RWPE2 (cell line): ENCODE results near the gene IL1RAPL2.

Experiments used
- ATAC-seq: fragments of 200-7000 bp; cut with Tn5 transposase; 3 replicates; pipeline ENCODE4 v1.9.1; 2021; ENCODE audit warnings: low read depth
- DNase-seq: peaks from one replicate; pipeline ENCODE4 v3.0.0-alpha.2; 2020; ENCODE audit warnings: low spot score
- H3K27ac ChIP-seq: fragments of 450-650 bp; 2 replicates; pipeline ENCODE4 v1.5.1; 2017; ENCODE audit warnings: mild to moderate bottlenecking; ENCODE audit not compliant: poor library complexity, severe bottlenecking
- H3K27me3 ChIP-seq: fragments of 250-450 bp; sonication (Bioruptor Pico); 2 replicates; pipeline ENCODE4 v1.5.1; 2021; ENCODE audit warnings: mild to moderate bottlenecking, moderate library complexity; ENCODE audit not compliant: insufficient read depth, poor library complexity, severe bottlenecking
- H3K36me3 ChIP-seq: fragments of 250-450 bp; sonication (Bioruptor Pico); 2 replicates; pipeline ENCODE4 v1.5.1; 2020; ENCODE audit warnings: low read depth, mild to moderate bottlenecking, moderate library complexity
- H3K4me1 ChIP-seq: fragments of 250-450 bp; sonication (Bioruptor Pico); 2 replicates; pipeline ENCODE4 v1.5.1; 2021; ENCODE audit warnings: mild to moderate bottlenecking, moderate library complexity; ENCODE audit not compliant: insufficient read depth, poor library complexity, severe bottlenecking
- H3K4me3 ChIP-seq: fragments of 250-450 bp; sonication (Bioruptor Pico); 2 replicates; pipeline ENCODE4 v1.5.1; 2021; ENCODE audit warnings: mild to moderate bottlenecking, moderate library complexity; ENCODE audit not compliant: severe bottlenecking
- H3K9me3 ChIP-seq: fragments of 250-450 bp; sonication (Bioruptor Pico); 2 replicates; pipeline ENCODE4 v1.5.1; 2021; ENCODE audit warnings: mild to moderate bottlenecking, moderate library complexity; ENCODE audit not compliant: severe bottlenecking
- TF ChIP-seq, protein P1 (sequence below): fragments of 450-650 bp; IDR thresholded peaks from one replicate; pipeline ENCODE4 v1.5.1; 2017; ENCODE audit warnings: mild to moderate bottlenecking, moderate library complexity; ENCODE audit not compliant: poor library complexity, severe bottlenecking

The IL1RAPL2 gene

DNA sequence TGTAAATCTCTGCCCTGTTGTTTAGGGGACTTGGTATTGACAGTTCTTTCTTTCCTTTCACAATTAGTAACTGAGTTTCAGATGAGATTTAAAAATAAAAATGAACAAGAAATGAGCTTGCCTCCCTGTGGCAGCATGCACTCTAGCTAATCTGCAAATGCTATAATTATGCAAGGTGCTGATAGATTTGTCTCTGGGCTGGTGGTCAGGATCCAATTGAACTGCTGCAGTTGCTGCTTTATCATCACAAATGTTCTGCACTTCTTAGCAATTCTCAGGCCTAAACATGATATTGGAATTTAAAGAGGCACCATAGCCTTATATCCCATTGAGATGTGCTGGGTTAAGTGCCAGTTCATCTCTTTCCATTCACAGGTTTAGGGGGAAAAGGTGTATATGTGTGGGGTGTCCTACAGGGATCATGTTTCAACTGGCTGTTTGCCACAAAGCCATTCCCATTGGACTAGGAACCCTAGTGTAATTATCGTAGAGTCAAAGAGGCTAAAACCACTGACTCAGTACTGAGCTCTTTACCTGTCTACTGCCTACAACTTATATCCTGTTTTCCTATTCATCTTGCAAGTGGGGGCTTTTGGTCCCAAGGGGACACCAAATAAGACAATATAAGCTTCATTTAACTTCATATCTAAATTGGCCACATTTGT, 914.8 kb downstream of the IL1RAPL2 start:
- peak overlapping the region; percentile 89 for H3K27ac ChIP-seq
- no peaks in the 10 kb centered on the region for H3K36me3 ChIP-seq
- ATAC-seq (no peak), DNase-seq (no peak)
- no peaks in the 10 kb centered on the region for H3K27me3 ChIP-seq
- H3K4me1 ChIP-seq, result peaks cover 13% of the 10 kb centered on the region
- H3K9me3 ChIP-seq, result no peaks in the 10 kb centered on the region
- TF ChIP-seq, protein P1, sequence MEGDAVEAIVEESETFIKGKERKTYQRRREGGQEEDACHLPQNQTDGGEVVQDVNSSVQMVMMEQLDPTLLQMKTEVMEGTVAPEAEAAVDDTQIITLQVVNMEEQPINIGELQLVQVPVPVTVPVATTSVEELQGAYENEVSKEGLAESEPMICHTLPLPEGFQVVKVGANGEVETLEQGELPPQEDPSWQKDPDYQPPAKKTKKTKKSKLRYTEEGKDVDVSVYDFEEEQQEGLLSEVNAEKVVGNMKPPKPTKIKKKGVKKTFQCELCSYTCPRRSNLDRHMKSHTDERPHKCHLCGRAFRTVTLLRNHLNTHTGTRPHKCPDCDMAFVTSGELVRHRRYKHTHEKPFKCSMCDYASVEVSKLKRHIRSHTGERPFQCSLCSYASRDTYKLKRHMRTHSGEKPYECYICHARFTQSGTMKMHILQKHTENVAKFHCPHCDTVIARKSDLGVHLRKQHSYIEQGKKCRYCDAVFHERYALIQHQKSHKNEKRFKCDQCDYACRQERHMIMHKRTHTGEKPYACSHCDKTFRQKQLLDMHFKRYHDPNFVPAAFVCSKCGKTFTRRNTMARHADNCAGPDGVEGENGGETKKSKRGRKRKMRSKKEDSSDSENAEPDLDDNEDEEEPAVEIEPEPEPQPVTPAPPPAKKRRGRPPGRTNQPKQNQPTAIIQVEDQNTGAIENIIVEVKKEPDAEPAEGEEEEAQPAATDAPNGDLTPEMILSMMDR, result no peak
- no peak overlapping the region for H3K4me3 ChIP-seq

GRCh38 chrX:105483011-105483410, 917.0 kb downstream of the IL1RAPL2 start:
- peak; percentile 20 for DNase-seq
- Histone ChIP-seq H3K4me3 (no peak overlapping the region), H3K27ac (peak overlapping the region; percentile 89), H3K4me1 (peaks cover 13% of the 10 kb centered on the region), H3K27me3 (no peaks in the 10 kb centered on the region), H3K36me3 (no peaks in the 10 kb centered on the region), H3K9me3 (no peaks in the 10 kb centered on the region)
- TF ChIP-seq, protein P1, result no peak
- peak; percentile 95 for ATAC-seq

DNA sequence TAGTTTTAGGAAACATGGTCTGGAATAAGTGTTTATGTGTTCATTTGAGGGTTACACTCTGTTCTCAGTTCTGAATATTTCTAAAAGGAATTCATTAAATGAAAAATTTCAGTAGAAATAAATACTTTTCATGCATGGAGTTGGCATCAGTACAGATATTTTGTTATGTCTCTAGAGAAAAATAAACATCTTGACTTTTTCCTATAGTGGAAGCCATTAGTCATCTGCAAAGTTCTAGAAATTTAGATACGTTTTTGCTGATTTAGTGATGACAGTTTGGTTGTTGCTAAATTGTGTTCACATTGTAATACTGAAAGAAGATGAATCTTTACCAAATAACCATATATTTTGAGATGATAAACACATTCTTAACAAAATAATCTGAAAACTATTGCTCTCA, 922.7 kb downstream of the IL1RAPL2 start:
- TF ChIP-seq, protein P1, result no peak
- ATAC-seq (no peak), DNase-seq (no peak)
- Histone ChIP-seq H3K4me3 (no peak overlapping the region), H3K27me3 (no peaks in the 10 kb centered on the region), H3K27ac (no peak overlapping the region), H3K36me3 (no peaks in the 10 kb centered on the region), H3K4me1 (no peaks in the 10 kb centered on the region), H3K9me3 (no peaks in the 10 kb centered on the region)

- H3K36me3 ChIP-seq, result no peaks in the 10 kb centered on the region
- no peaks in the 10 kb centered on the region for H3K4me1 ChIP-seq
- ATAC-seq (no peak), DNase-seq (no peak)
- no peak overlapping the region for H3K4me3 ChIP-seq
- TF ChIP-seq, protein P1, result no peak
- no peaks in the 10 kb centered on the region for H3K9me3 ChIP-seq
- H3K27ac ChIP-seq, result no peak overlapping the region
- no peaks in the 10 kb centered on the region for H3K27me3 ChIP-seq
These were observed 929.4 kb downstream of the IL1RAPL2 start for GRCh38 chrX:105495376-105495775.

DNA sequence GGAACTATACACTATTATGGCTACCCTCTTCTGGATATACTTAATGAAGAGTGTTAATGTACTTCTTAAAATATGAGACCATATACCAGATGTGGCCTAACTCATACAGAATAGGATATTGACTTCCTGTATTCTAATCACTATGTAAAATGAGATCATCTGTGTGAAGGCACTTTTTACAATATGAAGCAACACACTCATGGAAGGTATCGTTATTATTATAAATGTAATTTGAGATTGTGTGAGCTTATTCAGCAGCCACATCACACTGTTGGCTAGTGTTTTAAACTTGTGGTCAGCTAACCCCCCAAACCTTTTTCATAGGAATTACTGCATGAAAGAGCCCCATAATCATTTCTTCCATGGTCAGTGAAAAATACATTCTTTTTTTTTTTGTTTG, 936.3 kb downstream of the IL1RAPL2 start:
- no peak overlapping the region for H3K4me3 ChIP-seq
- H3K9me3 ChIP-seq, result no peaks in the 10 kb centered on the region
- H3K36me3 ChIP-seq, result no peaks in the 10 kb centered on the region
- H3K27me3 ChIP-seq, result no peaks in the 10 kb centered on the region
- DNase-seq (no peak), ATAC-seq (no peak)
- H3K27ac ChIP-seq, result no peak overlapping the region
- no peaks in the 10 kb centered on the region for H3K4me1 ChIP-seq
- TF ChIP-seq, protein P1, result no peak
